Frontal cortex (tissue), 4 donors: ENCODE results near the gene CHI3L1. TPM values are rescaled to one million over a fixed set of nuclear protein-coding genes. Genes with fewer than 3 reads are reported as not detected.
A peak's percentile ranks its signal among the peaks of the same experiment; 100 is the strongest.

Experiments
- DNase-seq, 2 donors: peaks; one replicate each; pipeline ENCODE4 v3.0.0; 2012; ENCODE audit warnings: low spot score in 2 of 2
- FAIRE-seq: peaks from 2 replicates; lab custom pipeline; 2012; peaks lifted over from hg19 to GRCh38; lab: Jason Lieb, UNC
- total RNA-seq: library from RNA; depleted of rRNA; stranded (reverse); fragments of >200 nt; gene quantifications from one replicate; pipeline ENCODE4 v1.2.3, GENCODE V29; 2014
- donor health status: control.
- donor health status: control.
- donor health status: control.

The CHI3L1 gene
- total RNA-seq, 1 donor from 2014 or later: not detected

GRCh38 chr1:203156280-203156679, 30.2 kb downstream of the CHI3L1 start:
- FAIRE-seq (no peak), DNase-seq (no peak)

GRCh38 chr1:203153989-203154821, 32.3 kb downstream of the CHI3L1 start:
- FAIRE-seq (no peak), DNase-seq (no peak)

- FAIRE-seq: no peak
- DNase-seq: peak in 1 of 2 donors; percentile 51
Measured at GRCh38 chr1:203153051-203153988, 33.2 kb downstream of the CHI3L1 start.

GRCh38 chr1:203152158-203153034, 34.1 kb downstream of the CHI3L1 start:
- FAIRE-seq (no peak), DNase-seq (no peak)

- FAIRE-seq (no peak), DNase-seq (no peak)
Measured at GRCh38 chr1:203151362-203152157, 34.9 kb downstream of the CHI3L1 start.

- FAIRE-seq (no peak), DNase-seq (no peak)
Measured at GRCh38 chr1:203150511-203151297, 35.8 kb downstream of the CHI3L1 start.

- DNase-seq (no peak), FAIRE-seq (no peak)
Measured at GRCh38 chr1:203149188-203149840, 37.2 kb downstream of the CHI3L1 start.

GRCh38 chr1:203148579-203148978, 37.9 kb downstream of the CHI3L1 start:
- no peak for FAIRE-seq

GRCh38 chr1:203148127-203148526, 38.4 kb downstream of the CHI3L1 start:
- FAIRE-seq (no peak), DNase-seq (no peak)

More at GRCh38 chr1:203148579-203148978, 37.9 kb downstream of the CHI3L1 start:
- DNase-seq: no peak

GRCh38 chr1:203147376-203147775, 39.1 kb downstream of the CHI3L1 start:
- FAIRE-seq (no peak), DNase-seq (no peak)

- DNase-seq: no peak
- FAIRE-seq: no peak
Measured at GRCh38 chr1:203146537-203146936, 40.0 kb downstream of the CHI3L1 start.

GRCh38 chr1:203146042-203146369, 40.5 kb downstream of the CHI3L1 start:
- DNase-seq: no peak
- no peak for FAIRE-seq

GRCh38 chr1:203145321-203146041, 41.0 kb downstream of the CHI3L1 start:
- DNase-seq (no peak), FAIRE-seq (no peak)

GRCh38 chr1:203144661-203145060, 41.8 kb downstream of the CHI3L1 start:
- no peak for FAIRE-seq
- peak; percentile 52 for DNase-seq

- no peak for DNase-seq
- no peak for FAIRE-seq
Measured at GRCh38 chr1:203143641-203144040, 42.9 kb downstream of the CHI3L1 start.

- no peak for FAIRE-seq
- DNase-seq: no peak
Measured at GRCh38 chr1:203142684-203143408, 43.7 kb downstream of the CHI3L1 start.

GRCh38 chr1:203142124-203142523, 44.4 kb downstream of the CHI3L1 start:
- no peak for FAIRE-seq
- no peak for DNase-seq
